Left cardiac atrium (tissue), 4 donors: ENCODE measurements around the gene VPS9D1. TPM values are rescaled to one million over a fixed set of nuclear protein-coding genes. Genes with fewer than 3 reads are reported as not detected.
A peak's percentile ranks its signal among the peaks of the same experiment; 100 is the strongest.
"Not testable (repeated sequence)": the region's sequence is repeated elsewhere in the genome, so short reads cannot be mapped to it uniquely, and the experiment has no call there.

Source experiments
- ATAC-seq, 2 donors: fragments of 200-7000 bp; cut with Tn5 transposase; one replicate each; pipeline ENCODE4 v1.9.1; 2020; ENCODE audit warnings: mild to moderate bottlenecking in 2 of 2, moderate library complexity in 2 of 2
- DNase-seq: peaks from one replicate; pipeline ENCODE4 v3.0.0-alpha.2; 2020
- intact Hi-C, 2 donors: fragments of 100-400 bp; cut with DNase I; formaldehyde crosslinking; loops; one replicate each; pipeline versions ENCODE4 v1.14.1 to v1.15.1; 2022 to 2023
- total RNA-seq, 2 donors: library from RNA; stranded (reverse); fragmentation: NEBNext Ultra II Directional; extraction: Animal tissue kit (Norgen Biotek cat#: 25700); gene quantifications; one replicate each; pipeline ENCODE4 v1.2.1, GENCODE V29; 2021
- donor health status: DM: no; HTN: yes; CAD: no.
- donor health status: DM: no; HTN: yes; CAD: no; lungs with severe emphysema.
- donor health status: DM: yes; HTN: yes; CAD: no.
- donor health status: Dilated cardiomyopathy.

Gene VPS9D1
- total RNA-seq, 2 donors from 2014 or later: 11.6 to 12.6 TPM

DNA sequence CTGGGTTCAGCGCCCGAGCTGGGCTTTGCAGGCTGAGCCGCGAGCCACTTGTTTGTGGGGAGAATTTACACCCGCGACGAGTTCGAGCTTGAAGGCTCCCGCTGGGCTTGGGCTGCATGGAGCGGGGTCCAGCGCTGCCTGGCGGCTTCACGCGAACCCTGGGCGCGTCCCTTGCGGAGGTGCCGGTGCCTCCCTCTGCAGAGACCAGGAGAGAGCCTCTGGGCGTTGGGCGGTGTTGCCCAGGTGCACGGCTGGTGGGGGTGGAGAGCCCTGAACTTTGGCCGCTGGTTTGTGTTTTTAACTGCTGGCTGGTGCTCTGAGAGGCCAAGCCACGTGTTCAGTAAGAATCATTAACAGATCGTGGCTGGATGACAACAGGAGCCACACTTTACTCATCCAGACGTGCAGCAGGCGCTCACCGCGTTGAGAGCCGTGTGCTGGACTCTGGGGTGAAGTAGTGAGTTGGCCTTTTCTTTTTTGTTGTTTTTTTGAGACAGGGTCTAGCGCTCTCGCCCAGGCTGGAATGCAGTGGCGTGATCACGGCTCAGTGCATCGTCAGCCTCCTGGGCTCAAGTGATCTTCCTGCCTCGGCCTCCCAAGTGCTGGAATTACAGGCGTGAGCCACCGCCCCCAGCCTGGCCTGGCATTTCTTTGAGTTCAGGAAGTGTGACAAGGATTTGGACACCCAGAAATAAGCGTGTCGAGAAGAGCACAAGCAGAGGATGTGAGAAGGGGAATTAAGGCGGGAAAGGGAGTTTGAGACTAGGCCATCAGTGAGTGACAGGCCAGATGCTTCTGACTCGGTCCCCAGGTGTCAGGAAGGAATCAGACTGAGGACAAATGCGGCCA is 33.4 kb downstream of the VPS9D1 start:
- intact Hi-C loops: no loop called here
- peak; percentile 23 for DNase-seq
- ATAC-seq: peak; percentile 19 to 34

DNA sequence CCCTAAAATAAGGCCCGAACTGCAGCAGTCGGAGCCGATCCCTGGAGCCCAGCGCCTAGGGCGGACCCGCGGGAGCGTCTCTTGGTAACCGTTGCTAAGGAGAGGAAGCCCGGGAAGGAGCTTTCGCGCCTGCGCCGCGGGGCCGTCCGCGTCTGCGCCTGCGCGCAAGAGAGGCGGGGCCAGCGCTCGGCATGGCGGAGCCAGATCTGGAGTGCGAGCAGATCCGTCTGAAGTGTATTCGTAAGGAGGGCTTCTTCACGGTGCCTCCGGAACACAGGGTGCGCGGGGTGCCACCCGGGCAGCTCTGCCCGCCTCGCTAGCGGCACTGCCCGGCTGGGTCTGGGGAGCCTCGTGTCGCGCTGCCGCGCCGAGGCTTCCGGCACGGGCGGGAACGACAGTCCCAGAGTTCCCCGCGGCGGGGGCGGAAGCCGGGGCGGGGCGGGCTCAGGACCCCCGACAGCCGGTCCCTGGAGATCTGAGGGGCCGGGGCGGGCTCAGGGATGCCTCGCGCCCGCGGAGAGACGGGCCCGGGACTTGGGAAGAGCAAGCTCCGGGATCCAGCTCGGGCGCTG is 34.1 kb downstream of the VPS9D1 start, which contains the start of gene CDK10:
Gene CDK10, plus strand, starts transcription at position 170 of the 572 bp plus-strand sequence. Its CDS starts 22 bp downstream, at position 192.
- intact Hi-C loops: no loop called here
- DNase-seq (peak; percentile 93), ATAC-seq (peak; percentile 96 to 97)

DNA sequence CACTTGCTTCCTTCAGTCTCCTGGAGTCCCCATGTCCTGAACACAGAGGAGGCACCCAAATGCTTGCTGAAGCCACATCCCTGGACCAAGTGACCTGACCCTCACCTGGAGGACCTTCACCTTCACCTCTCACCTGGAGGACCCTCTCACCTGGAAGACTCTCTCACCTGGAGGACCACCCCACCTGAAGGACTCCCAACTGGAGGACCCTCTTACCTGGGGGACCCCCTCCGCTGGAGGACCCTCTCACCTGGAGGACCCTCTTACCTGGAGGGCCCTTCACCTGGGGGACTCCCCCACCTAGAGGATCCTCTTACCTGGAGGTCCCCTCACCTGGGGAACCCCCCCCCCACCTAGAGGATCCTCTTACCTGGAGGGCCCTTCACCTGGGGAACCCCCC is 34.8 kb downstream of the VPS9D1 start:
- ATAC-seq: no peak
- peak; percentile 30 for DNase-seq

DNA sequence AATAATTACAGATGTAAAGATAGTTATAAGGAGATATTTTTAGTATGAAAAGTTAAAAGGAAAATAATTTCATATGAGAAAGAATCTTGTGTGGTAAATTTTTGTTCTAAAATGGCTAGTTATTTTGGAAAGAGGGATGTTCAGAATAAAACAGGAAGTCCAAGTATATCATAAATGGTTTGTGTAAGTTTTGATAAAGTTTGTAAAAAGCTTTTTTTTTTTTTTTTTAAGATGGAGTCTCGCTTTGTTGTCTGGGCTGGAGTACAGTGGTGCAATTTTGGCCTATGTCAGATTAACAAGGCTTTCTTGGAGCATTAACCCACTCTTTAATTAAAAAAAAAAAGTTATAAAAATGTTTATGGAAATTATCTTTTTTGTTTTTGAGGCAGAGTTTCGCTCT is 42.4 kb downstream of the VPS9D1 start:
- ATAC-seq (no peak), DNase-seq (no peak)
- intact Hi-C loops: no loop called here

More for the DNA sequence above, 34.8 kb downstream of the VPS9D1 start:
- intact Hi-C loops: no loop called here

DNA sequence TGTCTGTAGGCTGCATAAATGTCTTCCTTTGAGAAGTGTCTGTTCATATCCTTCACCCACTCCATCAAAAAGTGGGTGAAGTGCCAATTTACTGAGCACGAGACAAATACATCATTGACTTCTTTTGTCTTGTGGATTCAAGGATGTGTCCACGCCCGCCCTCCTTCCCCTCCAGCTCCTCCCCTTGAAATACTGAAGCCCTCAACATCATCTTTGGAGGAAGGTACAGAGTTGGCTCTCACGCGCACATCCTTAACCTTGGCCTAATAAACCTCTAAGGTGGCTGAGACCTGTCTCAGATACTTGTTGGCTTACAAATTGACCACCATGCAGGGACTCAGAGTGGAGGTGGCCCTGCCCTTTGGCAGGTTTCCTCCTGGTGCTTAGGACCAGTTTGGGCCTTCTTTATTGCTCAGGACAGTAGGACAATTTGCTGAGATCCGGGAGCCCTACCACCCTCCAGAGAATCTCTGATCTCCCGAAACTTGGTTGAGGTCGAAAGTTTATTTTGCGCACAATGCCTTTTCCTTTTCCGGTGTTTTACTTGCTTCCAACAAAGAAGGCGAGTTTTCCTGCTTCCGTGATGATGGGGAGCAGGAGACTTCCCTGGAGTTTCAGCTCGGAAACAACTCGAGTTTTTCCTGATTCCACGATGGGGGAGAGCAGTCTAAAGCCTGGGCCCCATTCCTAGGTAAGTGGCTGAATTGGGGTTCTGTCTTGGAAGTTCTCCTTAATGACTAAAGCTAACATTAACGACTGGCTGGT is 48.3 kb downstream of the VPS9D1 start:
- intact Hi-C loops: no loop called here
- DNase-seq (peak; percentile 5), ATAC-seq (no peak)

DNA sequence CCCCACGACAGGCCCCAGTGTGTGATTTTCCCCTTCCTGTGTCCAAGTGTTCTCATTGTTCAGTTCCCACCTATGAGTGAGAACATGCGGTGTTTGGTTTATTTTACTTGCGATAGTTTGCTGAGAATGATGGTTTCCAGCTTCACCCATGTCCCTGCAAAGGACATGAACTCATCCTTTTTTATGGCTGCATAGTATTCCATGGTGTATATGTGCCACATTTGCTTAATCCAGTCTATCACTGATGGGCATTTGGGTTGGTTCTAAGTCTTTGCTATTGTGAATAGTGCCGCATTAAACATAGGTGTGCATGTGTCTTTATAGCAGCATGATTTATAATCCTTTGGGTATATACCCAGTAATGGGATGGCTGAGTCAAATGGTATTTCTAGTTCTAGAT is 49.1 kb downstream of the VPS9D1 start:
- ATAC-seq, intact Hi-C loops: not testable (repeated sequence)

DNA sequence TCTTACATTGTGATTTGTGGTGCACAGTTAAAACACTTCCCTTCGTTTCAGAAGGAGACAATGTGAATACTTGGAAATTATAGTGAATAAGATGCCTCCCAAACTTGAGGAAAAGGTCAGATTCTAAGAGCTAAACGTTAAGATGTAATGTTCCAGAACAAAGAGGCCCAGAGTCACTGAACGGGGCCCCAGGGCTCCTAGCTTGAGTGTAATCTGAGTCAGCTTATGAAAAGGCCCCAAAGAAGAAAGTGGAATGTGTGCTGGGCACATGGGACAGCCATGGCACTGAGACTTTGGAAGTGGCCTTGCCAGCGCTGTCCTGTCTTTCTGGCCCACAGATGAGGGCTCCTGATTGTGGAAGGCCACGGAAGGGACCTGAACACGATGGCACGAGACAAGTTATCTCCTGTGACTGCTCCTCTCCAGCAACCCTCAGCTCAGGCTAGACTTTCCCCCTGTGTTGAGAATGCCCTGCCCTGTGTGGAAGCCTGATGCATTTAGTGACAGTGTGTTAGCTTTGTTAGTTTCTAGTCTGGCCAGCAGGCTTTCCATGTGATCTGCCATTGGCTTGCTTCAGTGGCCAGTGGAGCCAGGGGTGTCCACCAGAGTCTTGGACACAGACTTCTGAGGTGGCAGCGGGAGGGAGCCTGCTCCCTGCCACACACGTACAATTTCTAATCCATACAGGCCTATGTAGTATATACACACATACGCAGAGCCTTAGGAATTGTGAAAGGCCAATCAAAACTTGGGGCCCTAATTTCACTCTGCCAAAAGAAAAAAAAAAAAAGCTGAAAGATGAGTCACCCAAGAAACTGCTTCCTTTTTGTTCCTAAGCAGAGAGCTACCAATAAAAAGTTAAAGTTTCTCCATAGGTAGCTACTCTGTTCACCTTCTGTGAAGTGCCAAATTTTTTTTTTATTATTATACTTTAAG is 49.9 kb downstream of the VPS9D1 start:
- no peak for ATAC-seq
- intact Hi-C loops: no loop called here

More for the DNA sequence above, 49.1 kb downstream of the VPS9D1 start:
- DNase-seq: not testable (repeated sequence)

DNA sequence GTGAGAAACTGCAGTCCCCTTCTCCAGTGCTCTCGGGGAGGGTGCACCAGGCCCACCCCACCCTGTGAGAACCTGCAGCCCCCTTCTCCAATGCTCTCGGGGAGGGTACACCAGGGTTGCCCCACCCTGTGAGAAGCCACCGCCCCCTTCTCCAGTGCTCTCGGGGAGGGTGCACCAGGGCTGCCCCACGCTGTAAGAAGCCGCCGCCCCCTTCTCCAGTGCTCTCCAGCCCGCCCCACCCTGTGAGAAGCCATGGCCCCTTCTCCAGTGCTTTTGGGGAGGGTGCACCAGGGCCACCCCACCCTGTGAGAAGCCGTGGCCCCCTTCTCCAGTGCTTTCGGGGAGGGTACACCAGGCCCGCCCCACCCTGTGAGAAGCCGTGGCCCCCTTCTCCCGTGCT is 50.9 kb downstream of the VPS9D1 start:
- DNase-seq (peak; percentile 2), ATAC-seq (no peak)
- intact Hi-C loops: no loop called here

More for the DNA sequence above, 49.9 kb downstream of the VPS9D1 start:
- peak; percentile 6 for DNase-seq

DNA sequence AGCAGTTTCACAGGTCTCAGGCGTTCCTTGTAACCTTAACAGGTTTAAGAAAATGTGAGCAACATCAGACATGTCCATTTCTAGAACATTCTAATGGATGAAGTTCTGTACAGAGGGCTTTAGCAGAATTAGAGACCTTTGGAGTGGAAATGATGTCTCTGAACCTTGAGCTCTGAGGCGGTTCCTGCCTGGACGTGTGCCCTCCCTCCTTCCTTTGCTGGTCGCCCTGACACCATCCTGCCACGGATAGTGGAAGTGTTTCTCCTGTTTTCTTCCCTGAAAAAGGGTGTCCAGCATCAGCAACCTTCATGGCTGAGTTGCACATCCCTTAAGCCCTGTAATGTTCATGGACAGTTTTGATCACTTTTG is 51.9 kb downstream of the VPS9D1 start:
- intact Hi-C loops: no loop called here
- ATAC-seq (no peak), DNase-seq (no peak)

DNA sequence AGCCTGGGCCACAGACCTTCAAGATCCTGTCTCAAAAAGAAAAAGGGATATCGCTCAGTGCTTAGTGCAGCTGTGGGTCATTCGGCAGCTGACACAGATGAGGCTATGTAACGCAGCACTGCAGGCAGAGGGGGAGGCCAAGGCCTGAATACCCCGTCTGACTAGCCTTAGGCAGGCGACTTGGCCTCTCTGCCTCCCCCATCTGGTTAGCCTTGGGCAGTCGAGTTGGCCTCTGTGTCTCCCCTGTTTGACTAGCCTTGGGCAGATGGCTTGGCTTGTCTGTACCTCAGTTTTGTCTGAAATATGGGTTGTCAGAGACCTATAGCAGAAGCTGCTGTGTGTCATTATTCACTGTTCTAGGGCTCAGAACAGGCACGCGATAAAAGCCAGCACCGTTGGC is 53.1 kb downstream of the VPS9D1 start:
- intact Hi-C loops: no loop called here
- no peak for ATAC-seq
- peak; percentile 8 for DNase-seq

DNA sequence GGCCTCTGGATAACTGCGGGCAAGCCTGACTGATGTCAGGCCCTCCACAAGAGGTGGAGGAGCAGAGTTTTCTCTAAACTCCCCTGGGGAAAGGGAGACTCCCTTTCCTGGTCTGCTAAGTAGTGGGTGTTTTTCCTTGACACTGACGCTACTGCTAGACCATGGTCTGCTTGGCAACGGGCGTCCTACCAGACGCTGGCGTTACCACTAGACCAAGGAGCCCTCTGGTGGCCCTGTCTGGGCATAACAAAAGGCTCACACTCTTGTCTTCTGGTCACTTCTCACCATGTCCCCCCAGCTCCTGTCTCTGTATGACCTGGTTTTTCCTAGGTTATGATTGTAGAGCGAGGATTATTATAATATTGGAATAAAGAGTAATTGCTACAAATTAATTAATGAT is 53.7 kb downstream of the VPS9D1 start:
- intact Hi-C loops, ATAC-seq: not testable (repeated sequence)
- DNase-seq: peak; percentile 20

DNA sequence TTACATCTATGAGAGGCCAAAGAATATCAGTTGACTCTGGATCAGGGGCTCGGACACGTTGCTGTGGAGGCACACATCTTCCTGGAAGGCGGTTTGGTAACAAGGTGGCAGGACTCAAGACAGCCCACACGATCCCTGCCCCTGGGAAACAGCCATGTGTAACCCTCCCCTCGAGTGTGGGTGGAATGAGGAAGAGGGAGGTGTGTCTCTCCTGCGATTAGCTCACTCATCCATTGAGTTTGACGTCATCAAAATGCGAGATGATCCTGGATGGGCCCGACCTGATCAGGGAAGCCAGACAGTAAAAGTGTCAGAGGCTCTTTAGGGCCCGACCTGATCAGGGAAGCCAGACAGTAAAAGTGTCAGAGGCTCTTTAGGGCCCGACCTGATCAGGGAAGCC is 56.5 kb downstream of the VPS9D1 start:
- intact Hi-C loops, ATAC-seq: not testable (repeated sequence)
- DNase-seq: peak; percentile 2

DNA sequence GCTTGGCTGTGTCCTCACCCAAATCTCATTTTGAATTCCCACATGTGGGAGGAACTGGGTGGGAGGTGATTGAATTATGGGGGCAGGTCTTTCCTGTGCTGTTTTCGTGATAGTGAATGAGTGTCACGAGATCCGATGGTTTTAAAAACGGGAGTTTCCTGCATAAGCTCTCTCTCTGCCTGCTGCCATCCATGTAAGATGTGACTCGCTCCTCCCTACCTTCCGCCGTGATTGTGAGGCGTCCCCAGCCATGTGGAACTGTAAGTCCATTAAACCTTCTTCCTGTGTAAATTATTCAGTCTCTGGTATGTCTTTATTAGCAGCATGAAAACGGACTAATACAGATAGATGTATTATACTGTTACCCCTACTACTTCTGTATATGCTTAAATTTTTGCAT is 59.5 kb downstream of the VPS9D1 start:
- DNase-seq: no peak
- intact Hi-C loops: no loop called here
- ATAC-seq: no peak

DNA sequence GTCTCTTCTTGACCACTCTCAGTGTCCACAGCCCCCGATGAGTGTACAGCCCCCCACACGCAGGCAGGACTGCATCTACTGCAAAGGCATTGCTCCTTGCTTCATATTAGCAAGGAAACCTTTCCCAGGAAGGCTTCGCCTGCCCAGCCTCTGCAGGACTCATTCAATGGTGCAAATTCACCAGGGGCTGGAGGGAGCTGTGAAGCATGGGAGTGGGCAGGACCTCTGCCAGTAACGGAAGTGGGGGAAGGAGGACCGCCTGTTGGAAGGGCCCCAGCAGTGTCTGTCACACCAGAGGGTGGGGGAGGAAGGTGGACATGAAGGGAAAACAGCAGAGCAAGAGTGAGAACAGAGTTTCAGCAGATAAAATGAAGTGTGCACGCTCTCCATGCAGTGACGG is 60.6 kb downstream of the VPS9D1 start:
- no peak for ATAC-seq
- intact Hi-C loops: no loop called here
- peak; percentile 13 for DNase-seq

DNA sequence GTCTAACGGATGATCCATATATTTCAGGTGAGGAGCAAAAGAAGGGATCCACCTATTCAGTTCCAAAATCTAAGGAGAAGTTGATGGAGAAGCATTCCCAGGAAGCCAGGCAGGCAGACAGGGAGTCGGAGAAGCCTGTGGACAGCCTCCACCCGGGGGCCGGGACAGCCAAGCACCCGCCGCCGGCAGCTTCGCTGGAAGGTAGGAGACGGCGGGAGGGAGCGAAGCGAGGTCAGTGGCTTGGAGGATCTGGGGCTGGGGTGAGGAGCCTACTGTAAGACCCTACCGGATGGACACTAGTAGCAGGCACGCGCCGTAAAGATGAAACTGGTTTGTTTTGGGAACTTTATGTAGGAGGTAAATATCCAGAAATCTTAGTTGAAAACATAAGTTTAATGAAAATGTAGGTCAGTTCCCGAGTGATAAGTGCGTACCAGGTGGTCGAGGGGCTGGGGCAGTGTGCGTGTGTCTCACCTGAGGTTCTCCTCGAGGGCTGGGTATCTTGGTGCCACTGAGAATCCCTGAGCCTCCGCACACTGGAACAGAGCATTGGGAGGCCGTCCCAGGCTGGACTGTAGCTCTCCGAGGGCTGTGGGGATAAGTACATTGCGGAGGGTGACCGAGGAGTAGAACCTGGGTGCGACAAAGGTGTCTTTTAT is 62.3 kb downstream of the VPS9D1 start:
- DNase-seq (peak; percentile 22), ATAC-seq (peak in 1 of 2 donors; percentile 27)
- intact Hi-C loops: no loop called here

DNA sequence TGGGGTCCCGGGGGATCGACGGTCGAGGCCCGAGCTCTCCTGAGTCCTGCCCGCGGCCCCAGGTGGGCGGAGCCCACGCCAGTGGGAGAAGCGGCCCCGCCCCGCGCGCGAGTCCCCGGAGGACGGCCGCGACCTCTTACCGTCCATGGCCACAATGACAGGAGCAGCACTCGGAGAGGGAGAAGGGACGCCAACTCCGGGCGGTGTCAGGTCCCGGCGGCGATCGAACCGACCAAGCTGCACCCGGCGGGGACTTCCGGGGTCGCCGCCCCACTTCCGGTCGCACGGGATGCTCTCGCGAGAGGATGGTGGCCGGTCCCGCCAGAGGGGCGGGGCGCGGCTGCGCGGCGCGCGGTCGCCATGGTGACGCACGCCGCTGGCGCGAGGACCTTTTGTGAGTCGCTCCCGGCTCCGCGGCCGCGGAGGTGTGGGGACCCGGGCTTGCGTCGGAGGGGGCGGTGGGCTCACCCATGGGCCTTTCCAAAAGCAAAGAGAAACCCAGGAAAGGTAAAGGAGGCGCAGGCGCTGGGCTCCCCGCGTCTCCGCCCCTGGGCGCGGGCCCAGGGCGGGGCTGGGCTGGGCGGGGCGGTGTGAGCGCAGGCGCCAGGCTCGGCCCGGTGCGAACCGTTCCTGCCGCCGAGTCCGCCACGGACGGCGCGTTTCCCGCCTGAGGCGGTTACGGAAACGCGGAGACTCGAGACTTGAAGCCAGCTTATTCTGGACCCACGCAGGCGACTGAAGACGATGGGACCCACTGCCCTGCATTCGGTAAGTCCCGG is 63.1 kb downstream of the VPS9D1 start, which contains the start of the genes CHMP1A and SPATA33:
Gene CHMP1A, minus strand, starts transcription at position 267 of the 779 bp plus-strand sequence. Its CDS starts 120 bp downstream, at position 147.
Gene SPATA33, plus strand, starts transcription at position 395 of the 779 bp plus-strand sequence. Its CDS starts 76 bp downstream, at position 471.
- intact Hi-C loops: no loop called here
- DNase-seq (peak; percentile 91), ATAC-seq (peak; percentile 98 to 99)
